ENCODE measurements around the gene NSG1. TPM values are rescaled to one million over a fixed set of nuclear protein-coding genes. Genes with fewer than 3 reads are reported as not detected.
A peak's percentile ranks its signal among the peaks of the same experiment; 100 is the strongest.

NSG1 gene
- total RNA-seq, 1 donor from 2014 or later = 10.6 TPM

DNA sequence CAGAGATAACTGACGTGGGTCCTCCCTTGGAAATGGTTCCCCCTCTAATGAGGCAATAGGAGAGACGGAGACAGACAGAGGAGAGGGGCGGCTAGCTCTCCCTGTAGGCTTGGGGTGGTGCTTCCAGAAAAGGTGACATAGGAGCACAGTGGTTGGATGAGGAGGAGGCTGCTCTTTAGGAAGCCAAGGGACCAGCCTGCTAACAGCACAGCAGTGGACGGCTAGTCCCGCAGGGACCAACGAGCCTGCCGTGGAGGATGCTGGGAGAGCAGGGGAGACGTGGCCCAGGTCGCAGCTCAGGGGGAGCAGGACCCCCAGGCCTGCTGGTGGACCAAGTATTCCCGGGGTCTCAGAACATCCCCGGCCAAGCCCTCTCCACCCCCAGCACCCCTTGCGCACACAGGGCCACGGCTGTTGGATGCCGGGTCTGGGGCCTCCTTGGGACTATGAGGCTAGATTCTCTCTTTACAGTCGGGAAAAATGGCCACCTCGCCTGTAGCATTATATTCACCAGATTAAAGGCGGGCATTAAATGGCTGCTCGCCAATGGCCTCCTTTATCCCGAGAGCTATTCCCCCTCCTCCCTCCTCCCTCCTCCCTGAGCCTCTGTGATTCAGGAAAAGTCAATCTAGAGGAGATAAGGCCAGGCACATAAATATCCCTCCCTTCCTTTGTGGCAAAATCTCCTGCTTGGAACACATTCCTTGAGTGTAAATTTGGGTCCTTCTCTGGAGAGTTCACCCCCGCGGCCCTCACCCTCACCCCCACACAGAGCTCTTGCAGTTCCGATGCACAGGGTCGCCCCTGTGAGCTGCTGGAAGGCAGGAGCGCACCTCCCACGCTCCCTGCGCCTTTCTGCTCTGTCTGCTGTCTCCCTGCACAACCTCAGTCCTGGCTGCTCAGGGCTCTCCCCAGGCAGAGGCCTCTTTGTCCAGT is 30.5 kb upstream of the NSG1 start:
- Histone ChIP-seq H3K4me2 (ENCODE audit: low read length) (peak overlapping the region; percentile 36), H3K9ac (ENCODE audit: low read length) (no peak overlapping the region), H3K27ac (ENCODE audit: low read depth, low read length) (no peak overlapping the region), H2AFZ (ENCODE audit: low read depth, low read length) (no peak overlapping the region), H3K4me1 (ENCODE audit: insufficient read depth, low read length) (no peaks in the 10 kb centered on the region), H3K9me3 (ENCODE audit: insufficient read depth, low read depth, low read length) (no peaks in the 10 kb centered on the region), H3K79me2 (ENCODE audit: insufficient read depth, low read length) (no peaks in the 10 kb centered on the region), H3K27me3 (ENCODE audit: insufficient read depth, low read length) (peaks cover 33% of the 10 kb centered on the region), H3K36me3 (ENCODE audit: insufficient read depth, low read length) (no peaks in the 10 kb centered on the region), H4K20me1 (ENCODE audit: insufficient read depth, low read length) (no peaks in the 10 kb centered on the region), H3K4me3 (ENCODE audit: insufficient read depth, low read depth, low read length) (no peak overlapping the region)
- H3K9me3 Mint-ChIP-seq (ENCODE audit: unreplicated experiment) = no peaks in the 10 kb centered on the region
- H3K36me3 Mint-ChIP-seq (ENCODE audit: low read depth, unreplicated experiment) = no peaks in the 10 kb centered on the region
- no peak for DNase-seq (ENCODE audit: low read depth)
- no peak overlapping the region for H3K4me3 Mint-ChIP-seq (ENCODE audit: unreplicated experiment)
- no peak overlapping the region for H3K27ac Mint-ChIP-seq (ENCODE audit: unreplicated experiment)
- no peak for TF ChIP-seq CTCF (IDR thresholded peaks at IDR 0.05; ENCODE audit: insufficient read depth, low read depth, low read length)
- no peak for TF ChIP-seq EZH2 (IDR thresholded peaks at IDR 0.05; ENCODE audit: insufficient read depth, low read length)
- FAIRE-seq = no peak
- peaks cover 29% of the 10 kb centered on the region for H3K27me3 Mint-ChIP-seq (ENCODE audit: low read depth, unreplicated experiment)
- no peaks in the 10 kb centered on the region for H3K4me1 Mint-ChIP-seq (ENCODE audit: low read depth, unreplicated experiment)

- DNase-seq (ENCODE audit: low read depth) (no peak), FAIRE-seq (no peak)
- Mint-ChIP-seq H3K4me1 (ENCODE audit: low read depth, unreplicated experiment) (no peaks in the 10 kb centered on the region), H3K27me3 (ENCODE audit: low read depth, unreplicated experiment) (peaks cover 32% of the 10 kb centered on the region), H3K4me3 (ENCODE audit: unreplicated experiment) (no peak overlapping the region), H3K27ac (ENCODE audit: unreplicated experiment) (no peak overlapping the region), H3K9me3 (ENCODE audit: unreplicated experiment) (peaks cover 3% of the 10 kb centered on the region), H3K36me3 (ENCODE audit: low read depth, unreplicated experiment) (no peaks in the 10 kb centered on the region)
- TF ChIP-seq EZH2 (IDR thresholded peaks at IDR 0.05; ENCODE audit: insufficient read depth, low read length) (no peak), CTCF (IDR thresholded peaks at IDR 0.05; ENCODE audit: insufficient read depth, low read depth, low read length) (no peak)
- no peak overlapping the region for H3K4me2 ChIP-seq (ENCODE audit: low read length)
- H3K9ac ChIP-seq (ENCODE audit: low read length) = no peak overlapping the region
- H3K79me2 ChIP-seq (ENCODE audit: insufficient read depth, low read length) = no peaks in the 10 kb centered on the region
- H3K27me3 ChIP-seq (ENCODE audit: insufficient read depth, low read length) = peaks cover 35% of the 10 kb centered on the region
- no peak overlapping the region for H2AFZ ChIP-seq (ENCODE audit: low read depth, low read length)
- H3K36me3 ChIP-seq (ENCODE audit: insufficient read depth, low read length) = no peaks in the 10 kb centered on the region
- no peak overlapping the region for H3K27ac ChIP-seq (ENCODE audit: low read depth, low read length)
- H3K9me3 ChIP-seq (ENCODE audit: insufficient read depth, low read depth, low read length) = no peaks in the 10 kb centered on the region
- no peaks in the 10 kb centered on the region for H3K4me1 ChIP-seq (ENCODE audit: insufficient read depth, low read length)
- no peak overlapping the region for H3K4me3 ChIP-seq (ENCODE audit: insufficient read depth, low read depth, low read length)
- no peaks in the 10 kb centered on the region for H4K20me1 ChIP-seq (ENCODE audit: insufficient read depth, low read length)
Observed at GRCh38 chr4:4358093-4358854, 28.6 kb upstream of the NSG1 start.

Measured in astrocyte (in vitro differentiated cells and primary cell).